ENCODE measurements around the gene EXD3.

- TF ChIP-seq REST (IDR thresholded peaks at IDR 0.05; ENCODE audit: low read depth, low read length) (no peak), CTCF (IDR thresholded peaks at IDR 0.05) (no peak), NFIC (IDR thresholded peaks at IDR 0.05; ENCODE audit: borderline replicate concordance) (no peak), FOSL2 (IDR thresholded peaks at IDR 0.05; ENCODE audit: borderline replicate concordance, low read depth) (no peak), POLR2AphosphoS5 (IDR thresholded peaks at IDR 0.05; ENCODE audit: low read depth, low read length) (no peak), RXRA (IDR thresholded peaks at IDR 0.05; ENCODE audit: borderline replicate concordance, low read depth) (no peak), PBX3 (IDR thresholded peaks at IDR 0.05) (no peak), YY1 (IDR thresholded peaks at IDR 0.05; ENCODE audit: low read depth) (no peak), RAD21 (IDR thresholded peaks at IDR 0.05; ENCODE audit: low read length) (no peak), TAF1 (IDR thresholded peaks at IDR 0.05; ENCODE audit: borderline replicate concordance, low read depth, low read length) (no peak), ELF1 (IDR thresholded peaks at IDR 0.05) (no peak), EZH2phosphoT487 (IDR thresholded peaks at IDR 0.05; ENCODE audit: borderline replicate concordance, low read depth) (no peak), JUND (IDR thresholded peaks at IDR 0.05) (no peak)
These were observed 52.0 kb downstream of the EXD3 start for GRCh38 chr9:137370865-137371520.

Measured in SK-N-SH (cell line).